H9 (cell line): Measurements from ENCODE around the gene HS3ST3B1. TPM values are rescaled to one million over a fixed set of nuclear protein-coding genes. Genes with fewer than 3 reads are reported as not detected.
A peak's percentile ranks its signal among the peaks of the same experiment; 100 is the strongest.

Experiments
- DNase-seq: peaks from one replicate; pipeline ENCODE4 v3.0.0-alpha.2; 2017
- H2AFZ ChIP-seq: one replicate; pipeline ENCODE4 v1.6.1; 2013; ENCODE audit warnings: mild to moderate bottlenecking, low read length, control low read depth, moderate library complexity
- H2AK5ac ChIP-seq: 2 replicates; pipeline ENCODE4 v1.6.1; 2013; ENCODE audit warnings: low read length, control low read depth, mixed read lengths; ENCODE audit not compliant: insufficient read length
- H2BK120ac ChIP-seq: one replicate; pipeline ENCODE4 v1.6.1; 2013; ENCODE audit warnings: low read depth, mild to moderate bottlenecking, low read length, control low read depth, inconsistent platforms; ENCODE audit not compliant: poor library complexity, severe bottlenecking
- H2BK12ac ChIP-seq: 2 replicates; pipeline ENCODE4 v1.6.1; 2013; ENCODE audit warnings: low read length, control low read depth, mixed read lengths, low read depth; ENCODE audit not compliant: insufficient read length
- H2BK15ac ChIP-seq: 2 replicates; pipeline ENCODE4 v1.6.1; 2013; ENCODE audit warnings: low read depth, low read length, control low read depth
- H2BK20ac ChIP-seq: one replicate; pipeline ENCODE4 v1.6.1; 2013; ENCODE audit warnings: low read depth, mild to moderate bottlenecking, low read length, control low read depth, inconsistent platforms; ENCODE audit not compliant: poor library complexity, severe bottlenecking
- H2BK5ac ChIP-seq: 2 replicates; pipeline ENCODE4 v1.6.1; 2013; ENCODE audit warnings: low read length, control low read depth, mixed read lengths; ENCODE audit not compliant: insufficient read length
- H3K14ac ChIP-seq: 2 replicates; pipeline ENCODE4 v1.6.1; 2013; ENCODE audit warnings: low read length, control low read depth; ENCODE audit not compliant: insufficient read depth
- H3K18ac ChIP-seq: 2 replicates; pipeline ENCODE4 v1.6.1; 2013; ENCODE audit warnings: low read depth, mild to moderate bottlenecking, mixed read lengths, low read length, control low read depth; ENCODE audit not compliant: insufficient read length
- H3K23ac ChIP-seq: 2 replicates; pipeline ENCODE4 v1.6.1; 2013; ENCODE audit warnings: low read length, control low read depth, mixed read lengths, low read depth; ENCODE audit not compliant: insufficient read length
- H3K23me2 ChIP-seq: 2 replicates; pipeline ENCODE4 v1.6.1; 2013; ENCODE audit warnings: low read depth, mild to moderate bottlenecking, mixed read lengths, low read length, control low read depth; ENCODE audit not compliant: insufficient read length, poor library complexity, severe bottlenecking
- H3K27ac ChIP-seq: 2 replicates; pipeline ENCODE4 v1.5.1; 2013; ENCODE audit warnings: low read length, control low read depth, mixed read lengths, low read depth; ENCODE audit not compliant: insufficient read length
- H3K27me3 ChIP-seq: 2 replicates; pipeline ENCODE4 v1.6.1; 2013; ENCODE audit warnings: low read length, control low read depth, inconsistent platforms; ENCODE audit not compliant: insufficient read depth
- H3K4ac ChIP-seq: 2 replicates; pipeline ENCODE4 v1.6.1; 2013; ENCODE audit warnings: low read depth, mild to moderate bottlenecking, control low read depth, inconsistent platforms, low read length, moderate library complexity
- H3K4me1 ChIP-seq: 2 replicates; pipeline ENCODE4 v1.6.1; 2013; ENCODE audit warnings: low read length, control low read depth, inconsistent platforms; ENCODE audit not compliant: insufficient read depth
- H3K4me2 ChIP-seq: 2 replicates; pipeline ENCODE4 v1.6.1; 2013; ENCODE audit warnings: low read length, control low read depth, mixed read lengths; ENCODE audit not compliant: insufficient read length, insufficient read depth
- H3K56ac ChIP-seq: 2 replicates; pipeline ENCODE4 v1.6.1; 2013; ENCODE audit warnings: low read depth, mild to moderate bottlenecking, mixed read lengths, low read length, control low read depth; ENCODE audit not compliant: insufficient read length
- H3K79me1 ChIP-seq: 2 replicates; pipeline ENCODE4 v1.6.1; 2013; ENCODE audit warnings: low read depth, mild to moderate bottlenecking, moderate library complexity, low read length, control low read depth, inconsistent platforms; ENCODE audit not compliant: insufficient read depth, poor library complexity, severe bottlenecking
- H3K79me2 ChIP-seq: 2 replicates; pipeline ENCODE4 v1.6.1; 2013; ENCODE audit warnings: low read length, control low read depth, inconsistent platforms; ENCODE audit not compliant: insufficient read depth
- H3K9ac ChIP-seq: 2 replicates; pipeline ENCODE4 v1.6.1; 2013; ENCODE audit warnings: low read length, control low read depth, mixed read lengths; ENCODE audit not compliant: insufficient read length; ENCODE audit errors: extremely low read depth
- H3K9me3 ChIP-seq: one replicate; pipeline ENCODE4 v1.6.1; 2013; ENCODE audit warnings: low read depth, low read length, inconsistent platforms; ENCODE audit not compliant: control insufficient read depth
- H3T11ph ChIP-seq: one replicate; pipeline ENCODE4 v1.6.1; 2013; ENCODE audit warnings: mild to moderate bottlenecking, low read length, control low read depth, inconsistent platforms
- H4K20me1 ChIP-seq: one replicate; pipeline ENCODE4 v1.6.1; 2013; ENCODE audit not compliant: control insufficient read depth, insufficient read length, insufficient read depth
- H4K5ac ChIP-seq: 2 replicates; pipeline ENCODE4 v1.6.1; 2013; ENCODE audit warnings: low read depth, mild to moderate bottlenecking, mixed read lengths, low read length, control low read depth; ENCODE audit not compliant: insufficient read length
- H4K8ac ChIP-seq: replicated peaks from 2 replicates; pipeline ENCODE4 v1.6.1; 2013; ENCODE audit warnings: low read length, control low read depth, mixed read lengths, low read depth; ENCODE audit not compliant: insufficient read length
- H4K91ac ChIP-seq: 2 replicates; pipeline ENCODE4 v1.6.1; 2013; ENCODE audit warnings: low read depth, mild to moderate bottlenecking, moderate library complexity, mixed read lengths, low read length, control low read depth; ENCODE audit not compliant: insufficient read length
- H3K27ac Mint-ChIP-seq, 3 experiments: 2 replicates in 2 of 3; 3 replicates in 1 of 3; pipeline ENCODE4 v1.8.0; 2020 to 2021; ENCODE audit warnings: mixed read lengths in 3 of 3, mild to moderate bottlenecking in 1 of 3, moderate library complexity in 1 of 3
- H3K27me3 Mint-ChIP-seq: 2 replicates; pipeline ENCODE4 v1.8.0; 2021; ENCODE audit warnings: low read depth, mild to moderate bottlenecking, moderate library complexity, mixed read lengths
- H3K36me3 Mint-ChIP-seq, 3 experiments: 2 replicates in 2 of 3; 3 replicates in 1 of 3; pipeline ENCODE4 v1.8.0; 2020 to 2021; ENCODE audit warnings: low read depth in 3 of 3, mixed read lengths in 3 of 3; ENCODE audit not compliant: insufficient read depth in 1 of 3
- H3K4me1 Mint-ChIP-seq, 2 experiments: 2 replicates each; pipeline ENCODE4 v1.8.0; 2020; ENCODE audit warnings: mixed read lengths in 2 of 2
- H3K4me3 Mint-ChIP-seq, 2 experiments: 2 replicates in 1 of 2; 3 replicates in 1 of 2; pipeline ENCODE4 v1.8.0; 2020 to 2021; ENCODE audit warnings: mild to moderate bottlenecking in 2 of 2, mixed read lengths in 2 of 2, moderate library complexity in 1 of 2
- H3K9me3 Mint-ChIP-seq, 2 experiments: 2 replicates in 1 of 2; 3 replicates in 1 of 2; pipeline ENCODE4 v1.8.0; 2020; ENCODE audit warnings: mild to moderate bottlenecking in 2 of 2, mixed read lengths in 2 of 2, moderate library complexity in 1 of 2
- CTCF ChIP-seq: fragments of 200-600 bp; sonication (generic); conservative IDR thresholded peaks from 3 replicates; pipeline ENCODE4 v1.8.0; 2021; ENCODE audit warnings: antibody characterized with exemption, mild to moderate bottlenecking
- WGBS: extraction: QIAGEN DNeasy Blood & Tissue Kit; methylation state at CpG from one replicate; pipeline ENCODE4 v1.1.7; 2013; ENCODE audit warnings: missing lambda C conversion rate, low lambda C conversion rate, mixed read lengths; ENCODE audit not compliant: insufficient read length; ENCODE audit errors: extremely low coverage; 5-methylcytosine and 5-hydroxymethylcytosine counted together
- total RNA-seq: library from RNA; stranded (reverse); gene quantifications from 2 replicates; pipeline ENCODE4 v1.2.1, GENCODE V29; 2021

The HS3ST3B1 gene
- total RNA-seq, 1 experiment from 2014 or later, result 2.8 TPM

- peak; percentile 67 for DNase-seq
- no peak overlapping the region for H3K4ac ChIP-seq
- no peak overlapping the region for H4K5ac ChIP-seq
- no peak overlapping the region for H2BK20ac ChIP-seq
- H4K20me1 ChIP-seq, result no peaks in the 10 kb centered on the region
- H3K27me3 Mint-ChIP-seq, result peaks cover 6% of the 10 kb centered on the region; the same call in 1 of the 2 replicates
- no peak overlapping the region for H2AK5ac ChIP-seq
- peak overlapping the region in 1 of 2 experiments; percentile 13; a peak in 3 of 5 replicates for H3K4me3 Mint-ChIP-seq
- H3K4me1 ChIP-seq, result peaks cover 21% of the 10 kb centered on the region; the same call in 1 of the 2 replicates
- H3K9me3 ChIP-seq, result no peaks in the 10 kb centered on the region
- peaks cover 4 to 12% (median 10%) of the 10 kb centered on the region in 3 experiments; a peak in 5 of 7 replicates for H3K36me3 Mint-ChIP-seq
- no peak overlapping the region for H3K14ac ChIP-seq
- H2BK15ac ChIP-seq, result no peak overlapping the region
- peaks cover 2% of the 10 kb centered on the region; the same call in 1 of the 2 replicates for H3K79me2 ChIP-seq
- no peak overlapping the region for H2BK5ac ChIP-seq
- no peak overlapping the region for H2AFZ ChIP-seq
- no peak overlapping the region for H2BK120ac ChIP-seq
- no peaks in the 10 kb centered on the region for H3K23me2 ChIP-seq
- peaks cover 48 to 49% of the 10 kb centered on the region in 2 experiments for H3K4me1 Mint-ChIP-seq
- no peak overlapping the region for H3T11ph ChIP-seq
- no peak overlapping the region for H4K91ac ChIP-seq
- no peak overlapping the region for H2BK12ac ChIP-seq
- H3K9me3 Mint-ChIP-seq, result peaks cover 3 to 5% of the 10 kb centered on the region in 2 experiments; a peak in 3 of 5 replicates
- H4K8ac ChIP-seq, result no peak overlapping the region
- no CpG with 5 or more reads among the region's 3 CpGs for WGBS
- no peaks in the 10 kb centered on the region for H3K79me1 ChIP-seq
- H3K27ac ChIP-seq, result no peak overlapping the region
- H3K9ac ChIP-seq, result no peak overlapping the region
- no peak overlapping the region for H3K4me2 ChIP-seq
- no peak overlapping the region for H3K23ac ChIP-seq
- TF ChIP-seq CTCF, result no peak
- H3K56ac ChIP-seq, result no peak overlapping the region
- peak overlapping the region; percentile 31 to 91 (median 66); a peak in 5 of 7 replicates for H3K27ac Mint-ChIP-seq
- H3K27me3 ChIP-seq, result no peaks in the 10 kb centered on the region
- no peak overlapping the region for H3K18ac ChIP-seq
Measured at GRCh38 chr17:14317383-14317782, 16.5 kb downstream of the HS3ST3B1 start.
